Left kidney (tissue), 2 donors: ENCODE data around the gene RNU6-1. TPM values are rescaled to one million over a fixed set of nuclear protein-coding genes. Genes with fewer than 3 reads are reported as not detected.

Experiments
- DNase-seq: peaks from one replicate; pipeline ENCODE4 v3.0.0-alpha.2; 2013
- polyA plus RNA-seq: library from polyadenylated mRNA; unstranded; fragments of 120-200 nt; gene quantifications from one replicate; pipeline ENCODE4 v1.2.1, GENCODE V29; 2013; ENCODE audit not compliant: insufficient read length

The RNU6-1 gene
- polyA plus RNA-seq, 1 donor: not detected

DNA sequence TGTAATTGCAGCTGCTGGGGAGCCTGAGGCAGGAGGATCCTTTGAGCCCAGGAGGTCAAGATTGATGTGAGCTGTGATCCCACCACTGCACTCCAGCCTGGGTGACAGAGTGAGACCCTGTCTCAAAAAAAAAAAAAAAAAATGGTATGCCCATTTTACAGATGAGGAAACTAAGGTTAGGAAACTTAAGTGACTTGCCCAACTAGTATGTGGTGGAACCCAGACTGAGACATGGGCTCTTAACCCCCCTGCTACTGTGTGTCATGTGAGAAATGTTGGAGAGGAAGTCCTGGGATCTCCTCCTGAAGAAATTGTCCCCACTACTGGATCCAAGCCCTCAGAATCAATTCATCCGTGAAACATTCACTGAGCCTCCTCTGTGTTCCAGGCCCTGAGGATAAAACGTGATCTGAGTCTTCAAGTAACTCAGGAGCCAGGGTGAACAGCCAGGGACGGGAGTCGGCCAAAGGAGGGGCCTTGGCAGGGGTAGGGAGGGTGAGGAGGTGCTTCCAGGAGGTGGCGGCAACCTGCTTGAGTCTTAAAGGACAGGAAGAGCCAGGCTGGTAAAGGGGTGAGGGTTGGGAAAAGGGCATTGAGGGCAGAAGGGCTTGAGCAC is 19.6 kb upstream of the RNU6-1 start:
- DNase-seq: no peak

DNA sequence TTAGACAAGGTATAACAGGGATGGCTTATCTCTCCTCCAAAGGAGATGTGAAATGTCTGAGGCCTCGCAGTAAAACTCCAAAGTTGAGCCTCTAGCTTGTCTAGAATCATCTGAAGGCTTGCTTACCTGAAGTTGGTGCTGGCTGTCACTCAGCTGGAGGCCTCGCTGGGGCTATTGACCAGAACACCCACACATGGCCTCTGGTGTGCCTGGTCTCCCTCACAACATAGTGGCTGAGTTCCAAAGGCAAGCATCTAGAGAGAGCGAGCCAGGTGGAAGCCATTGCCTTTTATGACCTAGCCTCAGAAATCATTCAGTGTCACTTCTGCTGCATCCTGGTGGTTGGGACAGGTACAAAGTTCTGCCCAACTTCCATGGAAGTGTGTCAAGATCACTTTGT is 17.4 kb upstream of the RNU6-1 start:
- DNase-seq: no peak

DNA sequence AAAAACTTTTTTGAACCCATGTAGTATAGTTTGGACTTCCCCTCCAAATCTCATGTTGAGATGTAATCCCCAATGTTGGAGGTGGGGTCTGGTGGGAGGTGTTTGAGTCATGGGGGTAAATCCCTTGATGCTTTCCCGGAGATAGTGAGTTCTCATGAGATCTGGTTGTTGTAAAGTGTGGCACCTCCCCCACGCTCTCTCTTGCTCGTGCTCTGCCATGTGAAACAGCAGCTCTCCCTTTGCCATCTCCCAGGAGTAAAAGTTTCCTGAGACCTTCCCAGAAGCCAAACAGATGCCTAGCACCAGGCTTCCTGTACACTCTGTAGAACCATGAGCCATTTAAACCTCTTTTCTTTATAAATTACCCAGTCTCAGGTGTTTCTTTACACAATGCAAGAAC is 16.0 kb upstream of the RNU6-1 start:
- DNase-seq: no peak

DNA sequence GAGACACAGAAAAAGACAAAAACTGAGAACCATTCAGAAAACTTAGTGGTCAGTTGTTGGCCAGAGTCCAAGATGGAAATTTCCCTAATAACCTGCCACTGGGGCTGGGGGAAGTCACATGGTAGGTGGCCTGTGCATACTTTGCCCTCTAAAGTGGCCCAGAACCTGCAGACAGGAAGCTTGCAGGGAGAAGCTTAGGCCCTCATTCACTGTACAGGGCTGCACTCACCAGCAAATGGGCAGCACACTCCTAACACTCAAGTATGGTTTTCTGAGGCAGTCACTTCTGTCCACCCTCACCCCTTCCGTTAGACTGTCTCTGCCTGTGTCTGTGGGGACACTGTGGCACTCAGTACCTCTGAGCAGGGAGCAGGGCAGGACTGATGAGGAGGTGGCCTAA is 14.5 kb upstream of the RNU6-1 start:
- no peak for DNase-seq

DNA sequence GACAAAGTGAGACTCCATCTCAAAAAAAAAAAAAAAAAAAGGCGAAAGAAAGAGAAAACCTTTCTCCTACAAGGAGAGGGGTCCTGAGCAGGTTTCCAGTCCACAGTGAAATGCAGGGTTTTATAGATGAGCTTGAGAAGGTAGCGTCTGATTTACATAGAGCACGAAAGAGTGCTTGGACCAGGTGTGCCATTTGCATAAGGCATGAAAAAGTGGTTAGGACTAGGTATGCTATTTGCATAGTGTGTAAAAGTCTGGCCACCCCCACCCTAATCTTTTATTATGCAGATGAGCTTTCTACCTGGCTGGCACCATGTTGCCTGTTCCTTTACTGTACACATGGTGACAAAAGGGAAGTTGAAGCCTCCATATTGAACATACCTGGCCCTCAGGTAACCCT is 13.6 kb upstream of the RNU6-1 start:
- no peak for DNase-seq

DNA sequence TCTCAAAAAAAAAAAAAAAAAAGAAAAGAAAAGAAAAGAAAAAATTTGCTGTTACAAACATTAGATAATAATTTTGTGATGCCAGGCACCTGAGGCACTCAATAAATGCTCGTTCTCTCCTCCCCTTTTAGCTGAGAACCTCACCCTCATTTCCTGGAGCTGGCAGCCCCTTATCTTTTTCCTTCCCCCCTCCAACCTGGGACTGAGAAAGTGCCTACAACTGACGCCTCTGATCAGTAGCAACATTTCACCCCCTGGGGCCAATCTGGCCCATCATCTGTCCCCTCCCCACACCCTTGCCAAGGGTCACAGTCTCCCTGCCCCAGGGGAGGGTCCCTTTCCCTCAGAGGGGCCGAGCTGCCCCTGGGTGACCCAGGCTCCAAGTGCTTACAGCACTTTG is 12.6 kb upstream of the RNU6-1 start:
- DNase-seq: no peak

DNA sequence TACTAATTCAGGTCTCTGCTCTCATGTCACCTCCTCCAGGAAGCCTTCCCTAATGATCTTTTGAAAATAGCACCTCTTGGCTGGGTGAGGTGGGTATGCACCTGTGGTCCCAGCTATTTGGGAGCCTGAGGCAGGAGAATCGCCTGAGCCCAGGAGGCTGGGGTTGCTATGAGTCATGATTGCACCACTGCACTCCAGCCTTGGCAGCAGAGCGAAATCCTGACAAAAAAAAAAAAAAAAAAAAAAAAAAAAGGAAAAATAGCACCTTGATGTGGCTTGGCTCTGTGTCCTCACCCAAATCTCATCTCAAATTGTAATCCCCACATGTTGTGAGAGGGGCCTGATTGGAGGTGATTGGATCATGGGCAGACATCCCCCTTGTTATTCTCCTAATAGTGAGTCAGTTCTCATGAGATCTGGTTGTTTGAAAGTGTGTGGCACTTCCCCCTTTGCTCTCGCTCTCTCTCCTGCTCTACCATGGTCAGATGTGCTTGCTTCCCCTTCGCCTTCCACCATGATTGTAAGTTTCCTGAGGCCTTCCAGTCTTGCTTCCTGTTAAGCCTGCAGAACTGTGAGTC is 11.2 kb upstream of the RNU6-1 start:
- no peak for DNase-seq

DNA sequence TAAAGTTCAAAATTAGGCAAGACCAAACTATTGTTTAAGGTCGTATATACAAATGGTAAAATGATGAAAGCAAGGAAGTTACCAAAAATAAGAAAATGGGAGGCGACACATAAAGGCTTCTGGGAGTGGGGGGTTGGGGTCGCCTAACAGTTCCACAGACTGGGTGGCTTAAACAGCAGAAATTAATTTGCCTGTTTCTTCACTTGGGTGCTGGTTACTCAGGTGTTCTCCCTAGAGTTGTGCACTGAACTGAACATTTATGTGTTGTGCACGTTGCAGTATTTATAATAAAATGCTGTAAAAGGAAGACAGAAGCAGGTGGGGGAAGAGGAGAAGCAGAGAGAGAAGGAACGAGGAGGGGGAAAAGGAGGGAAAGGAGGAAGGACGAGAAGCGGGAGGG is 10.5 kb upstream of the RNU6-1 start:
- DNase-seq: no peak

DNA sequence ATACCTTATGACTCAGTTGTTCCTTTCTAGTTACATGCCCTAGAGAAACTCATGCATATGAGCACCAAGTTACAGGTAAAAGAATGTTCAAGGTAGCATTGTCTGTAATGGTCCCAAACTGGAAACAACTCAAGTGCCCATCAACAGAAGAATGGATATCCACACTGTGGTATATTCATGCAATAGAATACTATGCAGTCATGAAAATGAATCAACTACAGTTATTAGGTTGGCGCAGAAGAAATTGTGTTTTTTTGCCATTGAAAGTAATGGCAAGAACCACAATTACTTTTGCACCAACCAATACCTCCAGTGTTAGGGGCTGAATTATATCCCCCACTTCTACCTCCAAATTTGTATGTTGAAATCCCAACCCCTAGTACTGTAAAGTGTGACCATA is 9.7 kb upstream of the RNU6-1 start:
- no peak for DNase-seq

DNA sequence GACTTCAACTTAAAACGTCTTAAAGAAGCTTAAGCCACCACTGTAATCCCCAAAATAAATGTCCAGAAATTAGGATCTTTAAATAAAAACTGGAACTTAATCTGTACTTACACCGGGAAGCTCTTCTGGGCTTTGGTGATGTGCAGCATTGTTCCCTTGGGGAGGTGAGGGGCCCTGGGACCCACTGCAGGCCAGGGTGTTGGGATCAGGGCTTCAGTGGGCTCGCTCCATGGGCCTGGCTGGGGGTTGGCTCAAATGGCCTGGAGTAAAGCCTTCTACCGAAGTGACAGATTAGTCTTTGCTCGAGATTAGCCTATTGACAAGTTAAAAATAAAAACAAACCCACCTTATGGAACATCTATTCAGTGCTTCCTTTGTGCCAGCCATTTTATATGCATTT is 6.1 kb upstream of the RNU6-1 start:
- DNase-seq: no peak

DNA sequence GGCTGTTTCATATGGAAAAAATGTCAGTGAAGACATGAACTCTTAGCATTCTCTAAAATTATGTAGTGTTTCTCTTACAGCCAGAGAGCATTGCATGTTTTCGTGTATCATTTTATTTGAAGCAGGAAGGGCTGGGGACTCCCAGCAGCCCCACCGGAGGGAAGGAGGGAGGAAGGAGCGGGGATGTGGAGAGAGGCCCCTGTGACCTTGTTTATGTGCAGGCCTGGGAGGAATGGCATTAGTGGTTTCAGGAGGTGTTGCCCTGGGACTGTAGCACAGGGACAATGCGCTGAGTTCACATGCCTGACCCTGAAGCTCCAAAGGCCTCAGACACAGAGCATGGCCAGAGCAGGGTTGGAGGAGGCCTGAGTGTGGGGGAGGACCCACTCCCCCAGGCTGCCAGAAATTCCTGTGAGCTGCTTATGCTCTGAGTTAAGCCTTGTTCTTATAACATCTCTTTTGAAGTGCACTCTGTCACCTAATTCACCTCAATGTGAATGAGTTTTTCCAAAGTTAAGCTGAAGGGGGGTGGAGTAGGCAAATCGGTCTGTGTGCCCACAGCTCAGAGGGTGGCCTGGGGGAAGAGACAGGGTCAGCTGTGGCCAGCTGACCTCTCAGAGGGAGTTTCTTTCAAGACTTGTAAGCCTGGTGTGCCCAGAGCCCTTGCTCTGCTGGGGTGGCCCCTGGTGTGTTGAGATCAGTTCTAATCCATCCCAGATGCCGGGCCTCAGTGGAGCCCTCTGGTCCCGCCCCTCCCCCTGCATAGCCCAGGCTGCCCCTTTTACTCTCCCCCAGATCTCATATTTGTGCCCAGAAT is 3.9 kb upstream of the RNU6-1 start:
- peak; percentile 80 for DNase-seq

DNA sequence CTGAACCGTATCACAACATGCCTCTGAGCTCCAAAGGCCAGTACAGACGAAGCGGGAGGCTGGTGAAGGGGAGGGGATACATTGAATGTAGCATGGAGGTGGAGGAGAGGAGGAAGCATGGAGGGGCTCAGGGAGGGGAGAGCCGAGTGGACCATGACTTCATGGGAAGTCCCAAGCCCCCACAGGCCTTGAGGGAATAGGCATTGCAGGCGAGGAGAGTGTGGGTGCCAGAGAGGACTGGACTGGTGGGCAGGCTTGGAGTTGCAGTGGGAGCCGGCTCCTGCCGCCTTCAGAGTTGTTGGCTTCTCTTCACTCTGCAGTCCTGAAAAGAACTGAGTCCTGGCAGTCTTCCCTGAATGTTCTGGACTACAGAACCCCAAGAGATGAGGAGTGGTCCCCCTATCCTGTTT is 3.3 kb upstream of the RNU6-1 start:
- no peak for DNase-seq

DNA sequence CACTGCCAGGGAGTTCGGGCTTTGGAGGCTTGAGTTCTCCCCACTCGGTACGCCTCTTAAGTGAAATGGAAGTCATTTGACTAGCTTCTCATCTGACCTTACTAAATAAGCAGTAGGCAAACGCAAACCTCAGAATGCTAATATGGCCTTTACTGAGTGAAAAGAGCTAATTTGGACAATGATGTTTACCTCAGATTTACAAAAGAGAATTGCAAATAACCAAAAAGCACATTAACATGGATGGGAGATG is 1.6 kb upstream of the RNU6-1 start:
- DNase-seq: no peak

DNA sequence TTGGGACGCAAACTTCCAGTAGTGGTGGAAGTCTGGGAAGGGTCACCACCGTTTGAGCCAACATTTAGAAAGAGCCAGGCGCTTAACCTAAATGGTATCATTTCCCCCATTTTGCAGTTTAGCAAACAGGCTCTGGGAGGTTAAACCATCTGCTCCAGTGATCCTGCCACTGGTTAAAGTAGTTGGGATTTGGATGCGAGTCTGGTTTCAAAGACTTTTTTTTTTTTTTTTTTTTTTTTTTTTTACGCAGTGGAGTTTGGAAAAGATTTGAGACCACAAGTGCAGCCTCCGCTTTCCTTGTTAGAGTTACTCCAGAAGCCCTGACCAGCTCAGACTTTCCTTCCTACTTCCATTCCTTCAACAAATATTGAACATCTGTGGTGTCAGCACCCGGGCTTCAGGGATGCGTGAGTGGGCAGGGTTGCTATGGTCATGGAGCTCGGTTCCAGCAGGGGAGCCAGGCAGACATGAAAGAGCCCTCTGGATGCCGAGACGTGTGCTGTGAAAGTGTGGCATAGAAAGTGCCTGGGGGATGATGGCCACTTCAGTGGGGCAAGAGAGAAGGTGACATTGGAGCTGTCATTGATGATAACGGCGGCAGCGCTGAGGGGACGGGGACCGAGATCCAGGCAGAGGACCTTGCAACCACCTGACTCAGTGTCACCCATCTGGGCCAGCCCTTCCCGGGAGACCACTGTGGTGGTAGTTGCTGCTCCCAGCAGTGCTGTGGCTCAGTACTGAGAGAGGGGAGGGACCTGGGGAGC is 1.1 kb upstream of the RNU6-1 start:
- DNase-seq: no peak

DNA sequence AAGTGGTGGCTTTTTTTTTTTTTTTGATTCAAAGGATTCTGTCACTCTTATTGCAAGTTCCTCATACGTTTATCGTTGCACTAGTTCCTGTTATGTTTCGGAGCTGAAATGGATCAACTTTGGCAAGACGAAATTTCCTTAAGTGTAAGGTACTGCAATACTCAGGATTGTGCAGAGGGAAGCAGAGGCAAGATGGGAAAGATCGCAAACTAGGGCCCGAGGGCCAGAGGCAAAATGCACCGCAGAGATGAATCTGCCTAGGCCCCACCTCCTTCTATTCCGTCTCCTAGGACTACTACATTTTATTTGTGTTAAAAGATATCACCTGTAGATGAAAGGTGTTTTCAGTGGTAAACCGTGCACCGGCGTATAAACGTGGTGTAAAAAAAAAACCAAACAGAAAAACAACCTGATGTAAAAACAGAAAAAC is 331 bp downstream of the RNU6-1 start:
- no peak for DNase-seq

DNA sequence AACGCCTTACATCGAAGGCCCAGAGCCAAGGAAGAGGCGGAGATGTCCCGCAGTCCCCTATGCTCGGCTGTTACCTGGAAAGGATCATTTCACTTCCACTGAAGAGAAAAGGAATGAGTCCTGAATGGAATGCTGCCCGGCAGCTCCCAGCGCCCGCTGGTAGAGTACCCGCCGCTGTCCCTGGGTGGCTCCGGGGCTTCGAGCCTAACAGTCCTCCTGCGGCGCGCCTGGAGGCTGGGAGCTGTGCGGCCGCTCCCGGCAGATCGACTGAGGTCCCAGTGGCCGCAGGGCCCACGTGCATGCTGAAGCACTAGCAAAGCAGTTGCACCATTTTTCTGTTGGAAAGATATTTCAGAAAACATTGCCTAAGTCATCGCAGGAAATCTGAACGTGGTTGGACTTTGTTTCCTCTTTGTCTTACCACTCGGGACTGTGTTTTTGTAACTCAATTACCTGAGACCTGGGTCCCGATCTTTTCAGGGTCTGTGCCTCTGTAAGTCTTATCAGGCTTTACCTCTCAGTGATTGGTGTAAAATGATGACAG is 984 bp downstream of the RNU6-1 start:
- DNase-seq: peak; percentile 61

DNA sequence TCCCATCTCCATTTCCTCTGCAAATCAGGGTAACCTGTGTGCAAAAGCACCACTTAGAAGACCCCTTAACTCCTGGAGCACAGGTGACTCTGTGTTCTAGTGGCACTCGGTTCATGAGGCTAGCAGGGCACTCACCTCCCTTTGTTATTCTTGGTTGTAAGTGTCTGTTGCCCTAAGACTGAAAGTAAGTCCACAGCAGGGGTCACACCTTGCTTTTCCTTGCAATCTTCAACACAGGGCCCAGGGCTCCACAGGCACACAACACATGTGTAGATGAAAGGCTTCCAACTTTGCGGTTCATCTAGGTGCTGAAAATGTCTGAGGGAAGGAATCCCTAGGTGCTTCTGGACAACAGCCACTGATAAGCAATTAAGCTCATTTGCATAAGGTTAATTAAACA is 2.9 kb downstream of the RNU6-1 start:
- DNase-seq: no peak

DNA sequence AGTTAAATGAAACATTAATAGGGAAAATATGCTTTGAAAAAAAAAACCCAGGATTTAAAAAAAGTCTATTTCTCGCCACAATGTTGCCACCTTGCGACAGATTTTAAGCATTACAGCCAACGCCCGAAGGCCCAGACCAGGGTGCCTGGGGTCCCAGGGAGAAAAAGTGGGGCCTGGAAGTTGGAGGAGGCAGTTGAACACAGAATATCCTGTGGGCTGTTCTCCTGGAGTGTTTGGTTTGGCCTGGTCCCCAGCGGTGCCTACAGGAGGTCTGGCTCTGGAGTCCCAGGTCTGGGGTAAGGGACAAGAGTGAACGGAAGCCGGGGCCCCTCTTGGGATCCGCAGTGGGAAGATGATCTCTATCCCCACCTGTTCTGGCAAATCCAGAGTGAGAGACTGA is 3.4 kb downstream of the RNU6-1 start:
- no peak for DNase-seq

DNA sequence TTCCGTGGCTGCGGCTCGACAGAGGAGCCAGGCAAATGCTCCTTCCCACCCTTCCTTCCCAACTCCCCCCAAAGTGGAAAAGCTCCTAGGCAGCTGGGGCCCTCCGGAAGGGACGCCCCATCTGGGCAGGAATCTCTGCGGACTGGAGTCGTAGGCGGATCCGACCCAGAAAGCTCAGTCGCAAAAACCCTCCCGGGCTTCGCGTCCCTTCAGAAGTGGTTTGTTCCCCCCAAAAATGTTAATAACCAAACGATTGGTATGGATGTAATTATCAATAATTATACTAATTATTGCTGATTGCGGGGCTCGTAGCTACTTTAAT is 3.8 kb downstream of the RNU6-1 start:
- DNase-seq: no peak

DNA sequence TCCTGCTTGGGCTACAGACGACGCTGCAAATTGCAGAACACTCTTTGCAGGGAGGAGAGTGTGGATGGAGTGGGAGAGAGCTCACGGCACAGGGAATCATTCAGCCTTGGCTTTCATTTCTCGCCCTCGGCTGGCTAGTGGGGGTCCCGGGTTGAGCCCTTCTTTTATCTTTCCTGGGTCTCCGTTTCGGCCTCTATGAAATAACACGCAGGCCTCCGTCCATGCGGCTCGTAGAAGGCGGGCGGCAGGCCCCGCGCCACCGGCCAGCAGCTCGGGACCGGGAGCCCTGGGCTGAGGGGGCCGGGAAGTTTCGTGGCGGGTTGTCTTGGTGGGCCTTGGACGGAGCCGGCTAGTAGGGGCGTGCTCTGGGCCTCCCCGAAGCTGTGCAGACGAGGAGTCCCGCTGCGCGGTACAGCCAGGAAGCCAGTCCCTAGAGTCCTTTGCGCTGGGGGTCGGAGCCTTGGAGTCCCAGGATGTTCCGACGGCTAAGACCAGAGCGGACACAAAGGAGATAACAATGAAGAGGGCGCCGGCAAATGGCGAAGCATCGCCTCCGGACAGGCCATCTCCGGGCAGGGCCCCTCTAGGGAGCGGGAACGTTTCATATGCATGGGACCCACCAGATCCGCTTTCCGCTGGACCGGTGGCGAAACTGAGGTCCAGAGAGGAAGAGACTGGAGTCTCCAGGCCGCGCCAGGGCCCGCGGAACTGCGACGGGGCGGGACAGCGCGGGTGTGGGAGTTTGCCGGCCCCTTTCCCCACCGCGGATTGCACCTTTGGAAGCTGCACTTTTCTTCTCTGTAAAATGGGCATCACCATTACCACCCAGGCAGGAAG is 4.3 kb downstream of the RNU6-1 start:
- DNase-seq: no peak

DNA sequence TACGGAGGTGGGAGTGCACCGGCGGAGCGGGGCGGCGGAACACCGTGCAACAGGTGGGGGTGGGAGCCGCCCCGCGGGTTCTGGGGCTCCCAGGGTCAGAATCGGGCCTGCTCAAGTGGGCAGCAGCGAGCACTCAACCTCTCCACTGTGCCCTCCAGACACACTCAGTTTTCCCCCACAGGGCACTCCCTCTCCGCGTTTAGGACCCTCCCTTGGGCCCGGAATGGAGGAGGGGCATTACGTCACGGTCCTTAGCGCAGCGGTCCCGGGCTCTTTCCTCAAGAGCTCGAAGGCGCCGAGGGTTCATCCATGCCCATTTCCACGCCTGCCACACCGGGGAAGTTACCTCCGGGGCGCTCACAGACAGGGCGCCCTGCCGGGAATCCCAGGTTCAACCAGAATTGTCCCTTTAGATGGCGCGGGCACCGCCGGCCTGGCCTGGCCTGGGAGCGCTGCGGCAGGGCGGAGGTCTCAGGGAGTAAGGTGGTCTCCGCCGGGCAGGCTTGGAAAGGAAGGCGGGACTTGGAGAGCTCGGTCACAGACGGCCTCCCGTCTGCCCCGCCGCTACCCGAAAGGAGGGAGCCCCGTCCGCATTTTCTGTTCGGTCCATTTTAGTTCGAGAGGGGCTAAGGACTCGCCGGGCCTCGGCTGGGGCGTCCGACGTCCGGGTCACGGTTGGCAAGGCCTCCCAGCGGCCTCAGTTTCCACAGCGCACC is 5.1 kb downstream of the RNU6-1 start:
- no peak for DNase-seq
